Measurements from ENCODE around the gene TRDN. TPM values are rescaled to one million over a fixed set of nuclear protein-coding genes. Genes with fewer than 3 reads are reported as not detected.
A peak's percentile ranks its signal among the peaks of the same experiment; 100 is the strongest.
"Not testable (repeated sequence)": the region's sequence is repeated elsewhere in the genome, so short reads cannot be mapped to it uniquely, and the experiment has no call there.

Gene TRDN
- total RNA-seq, 1 experiment from 2014 or later, result not detected

GRCh38 chr6:123526128-123526527, 110.6 kb downstream of the TRDN start:
- no peak for DNase-seq (ENCODE audit: low spot score)

DNA sequence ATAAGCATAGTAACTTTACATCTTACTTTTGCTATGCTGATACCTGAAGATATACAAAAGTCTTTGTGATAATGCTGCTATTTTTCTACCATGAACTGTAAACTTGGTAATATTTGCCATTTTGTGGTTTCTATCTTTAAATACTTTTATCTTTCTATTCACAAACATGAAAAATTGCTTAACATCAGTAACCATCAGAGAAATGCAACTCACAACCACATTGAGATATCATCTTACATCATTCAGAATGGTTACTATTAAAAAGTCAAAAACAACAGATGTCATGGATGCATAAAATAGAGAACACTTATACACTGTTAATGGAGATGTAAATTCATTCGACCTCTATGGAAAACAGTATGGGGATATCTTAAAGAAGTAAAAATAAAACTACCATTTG, 112.0 kb downstream of the TRDN start:
- in situ Hi-C loops (cut with HindIII; ENCODE audit: low sequenced_read_pairs), result no loop called here
- DNase-seq (ENCODE audit: low spot score), result no peak

More at GRCh38 chr6:123526128-123526527, 110.6 kb downstream of the TRDN start:
- in situ Hi-C loops (cut with HindIII; ENCODE audit: low sequenced_read_pairs), result no loop called here

- in situ Hi-C loops (cut with HindIII; ENCODE audit: low sequenced_read_pairs), result no loop called here
Observed at GRCh38 chr6:123520217-123520616, 116.5 kb downstream of the TRDN start.

DNA sequence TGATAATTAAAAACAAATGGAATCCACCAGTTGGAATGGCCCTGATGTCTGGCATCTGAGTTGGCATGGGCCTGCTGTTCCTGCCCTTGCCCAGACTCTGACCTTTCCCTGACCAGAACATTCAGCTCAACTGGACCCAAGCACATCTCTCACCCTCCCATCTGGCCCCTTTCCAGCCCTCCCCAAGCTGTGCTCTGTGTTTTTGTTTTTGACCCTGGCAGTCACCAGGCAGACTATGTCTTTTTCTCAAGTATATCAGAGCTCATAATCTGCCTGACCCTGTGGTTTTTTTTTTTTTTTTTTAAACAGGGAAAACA, 117.6 kb downstream of the TRDN start:
- DNase-seq (ENCODE audit: low spot score), result peak; percentile 34
- in situ Hi-C loops (cut with HindIII; ENCODE audit: low sequenced_read_pairs), result no loop called here

More at GRCh38 chr6:123520217-123520616, 116.5 kb downstream of the TRDN start:
- DNase-seq (ENCODE audit: low spot score), result no peak

DNA sequence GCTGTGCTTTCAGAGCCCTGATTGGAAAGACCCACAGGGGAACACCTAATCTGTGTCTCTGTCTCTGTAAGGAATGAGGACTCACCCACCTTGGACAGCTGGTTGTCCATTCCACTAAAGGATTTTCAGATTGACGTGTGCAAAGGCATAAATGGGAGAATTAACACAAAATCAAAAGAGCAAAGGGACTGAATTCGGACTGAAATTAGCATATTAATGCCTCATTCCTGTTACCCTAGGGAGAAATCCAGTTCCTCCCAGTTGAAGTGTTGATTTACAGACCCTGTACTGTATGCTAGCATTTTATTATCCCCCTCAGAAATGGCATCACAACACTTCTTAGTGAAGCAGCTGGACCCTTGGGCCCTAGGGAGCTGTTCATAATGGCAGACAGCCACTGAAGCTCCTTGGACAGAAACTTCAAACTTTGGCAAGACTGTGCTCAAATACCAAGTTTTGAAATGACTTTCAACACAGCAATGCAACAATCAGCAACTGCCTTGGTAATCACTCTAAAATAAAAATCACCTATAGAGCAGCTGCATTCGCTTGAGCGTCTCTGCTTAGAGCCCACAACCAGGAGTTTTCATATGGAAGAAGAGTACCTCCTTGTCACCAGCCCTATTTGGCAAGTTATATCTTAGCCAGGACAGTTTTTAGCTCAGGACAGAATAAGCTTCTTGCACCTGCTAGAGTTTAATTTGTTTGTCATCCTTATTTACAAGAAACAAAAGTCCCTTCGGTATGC, 118.1 kb downstream of the TRDN start:
- no peak for DNase-seq (ENCODE audit: low spot score)
- in situ Hi-C loops (cut with HindIII; ENCODE audit: low sequenced_read_pairs), result no loop called here

DNA sequence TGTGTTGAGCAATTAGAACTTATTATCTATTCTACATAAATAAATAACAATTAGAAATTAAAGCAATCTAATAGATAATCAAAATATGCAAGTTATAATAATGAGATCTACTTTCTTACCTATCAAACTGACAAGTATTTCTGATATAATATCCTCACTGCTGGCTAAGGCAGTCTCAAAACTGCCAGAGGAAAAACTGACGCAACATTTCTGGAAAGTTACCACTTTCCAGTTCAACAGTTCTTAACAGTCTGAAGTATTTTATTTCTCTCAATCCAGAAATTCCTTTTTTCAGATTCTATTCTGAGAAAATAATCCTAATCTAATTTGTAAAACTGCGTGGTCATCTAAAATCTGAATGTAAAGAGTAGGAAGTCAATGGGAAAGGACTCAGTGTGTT, 121.0 kb downstream of the TRDN start:
- in situ Hi-C loops (cut with HindIII; ENCODE audit: low sequenced_read_pairs), result no loop called here
- DNase-seq (ENCODE audit: low spot score), result no peak

- DNase-seq (ENCODE audit: low spot score), result no peak
Observed at GRCh38 chr6:123509112-123509511, 127.6 kb downstream of the TRDN start.

DNA sequence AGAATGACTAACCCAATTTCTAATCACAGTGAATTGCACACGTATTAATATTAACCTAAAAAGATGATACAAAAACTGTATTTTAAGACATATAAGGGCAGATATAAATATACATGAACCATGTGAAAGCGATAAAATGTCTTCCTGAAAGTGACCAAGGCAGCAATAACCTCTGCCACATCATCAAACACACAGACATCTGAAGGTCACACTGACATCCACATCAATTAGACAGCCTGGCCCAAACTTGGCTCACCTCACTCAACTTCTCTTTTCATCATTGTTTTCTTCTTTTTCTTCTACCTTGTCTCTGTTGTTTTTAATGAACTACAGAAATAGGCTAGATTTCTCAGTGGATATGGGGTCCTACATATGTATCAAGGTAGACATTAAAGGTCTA, 128.5 kb downstream of the TRDN start:
- in situ Hi-C loops (cut with HindIII; ENCODE audit: low sequenced_read_pairs), result no loop called here
- DNase-seq (ENCODE audit: low spot score), result no peak

More at GRCh38 chr6:123509112-123509511, 127.6 kb downstream of the TRDN start:
- in situ Hi-C loops (cut with HindIII; ENCODE audit: low sequenced_read_pairs), result no loop called here

GRCh38 chr6:123507582-123507981, 129.2 kb downstream of the TRDN start:
- in situ Hi-C loops (cut with HindIII; ENCODE audit: low sequenced_read_pairs), result no loop called here
- no peak for DNase-seq (ENCODE audit: low spot score)

- in situ Hi-C loops (cut with HindIII; ENCODE audit: low sequenced_read_pairs), result no loop called here
- DNase-seq (ENCODE audit: low spot score), result no peak
Observed at GRCh38 chr6:123503619-123504018, 133.1 kb downstream of the TRDN start.

GRCh38 chr6:123497025-123497424, 139.7 kb downstream of the TRDN start:
- in situ Hi-C loops (cut with HindIII; ENCODE audit: low sequenced_read_pairs), result no loop called here
- DNase-seq (ENCODE audit: low spot score), result no peak

DNA sequence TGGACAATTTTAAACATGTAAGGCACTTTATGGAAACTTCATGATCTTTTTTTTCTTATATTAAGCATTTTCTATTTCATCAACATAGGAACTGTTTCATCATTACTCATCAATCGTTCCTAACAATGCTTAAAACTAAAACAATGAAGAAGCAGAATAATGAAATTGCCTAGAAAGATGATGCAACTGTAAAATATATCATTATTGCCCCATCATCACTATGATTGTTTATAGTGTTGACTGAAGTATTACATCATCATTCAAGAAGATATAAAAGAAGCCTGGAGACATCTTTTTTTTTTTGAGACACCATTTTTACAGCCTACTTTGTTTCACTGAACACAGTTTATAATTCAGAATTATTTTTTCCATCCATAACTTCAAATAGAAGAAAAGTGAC, 147.2 kb downstream of the TRDN start:
- in situ Hi-C loops (cut with HindIII; ENCODE audit: low sequenced_read_pairs), result no loop called here
- DNase-seq (ENCODE audit: low spot score), result no peak

GRCh38 chr6:123480986-123481385, 155.8 kb downstream of the TRDN start:
- in situ Hi-C loops (cut with HindIII; ENCODE audit: low sequenced_read_pairs), result no loop called here
- DNase-seq (ENCODE audit: low spot score), result no peak

DNA sequence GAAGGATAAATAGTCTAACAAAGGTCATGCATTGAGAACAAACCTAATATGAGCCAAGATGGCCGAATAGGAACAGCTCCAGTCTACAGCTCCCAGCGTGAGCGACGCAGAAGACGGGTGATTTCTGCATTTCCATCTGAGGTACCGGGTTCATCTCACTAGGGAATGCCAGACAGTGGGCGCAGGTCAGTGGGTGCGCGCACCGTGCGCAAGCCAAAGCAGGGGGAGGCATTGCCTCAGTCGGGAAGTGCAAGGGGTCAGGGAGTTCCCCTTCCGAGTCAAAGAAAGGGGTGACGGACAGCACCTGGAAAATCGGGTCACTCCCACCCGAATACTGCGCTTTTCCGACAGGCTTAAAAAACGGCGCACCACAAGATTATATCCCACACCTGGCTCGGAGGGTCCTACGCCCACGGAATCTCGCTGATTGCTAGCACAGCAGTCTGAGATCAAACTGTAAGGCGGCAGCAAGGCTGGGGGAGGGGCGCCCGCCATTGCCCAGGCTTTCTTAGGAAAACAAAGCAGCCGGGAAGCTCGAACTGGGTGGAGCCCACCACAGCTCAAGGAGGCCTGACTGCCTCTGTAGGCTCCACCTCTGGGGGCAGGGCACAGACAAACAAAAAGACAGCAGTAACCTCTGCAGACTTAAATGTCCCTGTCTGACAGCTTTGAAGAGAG, 164.6 kb downstream of the TRDN start:
- in situ Hi-C loops (cut with HindIII; ENCODE audit: low sequenced_read_pairs); DNase-seq (ENCODE audit: low spot score): not testable (repeated sequence)

GRCh38 chr6:123467392-123467791, 169.4 kb downstream of the TRDN start:
- DNase-seq (ENCODE audit: low spot score), result no peak
- in situ Hi-C loops (cut with HindIII; ENCODE audit: low sequenced_read_pairs), result no loop called here

DNA sequence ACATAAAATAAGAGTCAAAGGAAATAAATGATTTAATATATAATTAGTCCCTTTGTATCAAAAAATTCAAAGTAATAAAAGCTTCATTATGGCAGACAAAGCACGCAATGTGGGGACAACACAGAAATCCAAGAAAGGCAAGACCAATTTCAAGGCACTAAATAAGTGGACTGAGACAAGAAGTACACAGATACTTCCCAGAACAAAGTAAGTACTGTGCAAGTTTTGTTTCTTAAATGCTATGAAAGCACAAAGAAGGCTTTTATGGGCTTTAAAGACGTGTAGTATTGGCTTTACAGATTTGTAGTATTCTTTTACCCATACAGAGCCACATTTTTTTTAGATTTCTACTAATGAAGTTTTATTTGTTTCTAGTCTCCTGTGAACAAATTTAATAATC, 174.6 kb downstream of the TRDN start:
- in situ Hi-C loops (cut with HindIII; ENCODE audit: low sequenced_read_pairs), result no loop called here

DNA sequence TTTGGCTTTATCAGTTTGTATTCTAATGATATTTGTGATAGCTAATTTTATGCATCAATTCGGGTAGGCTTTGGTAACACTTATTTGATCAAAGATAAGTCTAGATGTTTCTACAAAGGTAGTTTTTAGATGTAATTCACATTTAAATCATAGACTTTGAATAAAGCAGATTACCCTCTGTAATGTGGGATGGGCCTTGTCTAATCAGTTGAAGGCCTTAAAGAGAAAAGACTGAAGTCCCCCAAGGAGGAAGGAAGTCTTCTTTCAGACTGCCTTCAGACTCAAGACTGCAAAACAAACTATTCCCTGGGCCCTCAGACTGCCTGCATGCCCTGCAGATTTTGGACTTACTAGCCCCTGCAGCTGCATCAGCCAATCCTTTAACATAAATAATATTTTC, 178.5 kb downstream of the TRDN start:
- in situ Hi-C loops (cut with HindIII; ENCODE audit: low sequenced_read_pairs), result no loop called here
- DNase-seq (ENCODE audit: low spot score), result no peak

More for the DNA sequence above, 174.6 kb downstream of the TRDN start:
- no peak for DNase-seq (ENCODE audit: low spot score)

GRCh38 chr6:123456836-123457235, 179.9 kb downstream of the TRDN start:
- in situ Hi-C loops (cut with HindIII; ENCODE audit: low sequenced_read_pairs), result no loop called here
- no peak for DNase-seq (ENCODE audit: low spot score)

GRCh38 chr6:123454448-123454847, 182.3 kb downstream of the TRDN start:
- DNase-seq (ENCODE audit: low spot score), result no peak

DNA sequence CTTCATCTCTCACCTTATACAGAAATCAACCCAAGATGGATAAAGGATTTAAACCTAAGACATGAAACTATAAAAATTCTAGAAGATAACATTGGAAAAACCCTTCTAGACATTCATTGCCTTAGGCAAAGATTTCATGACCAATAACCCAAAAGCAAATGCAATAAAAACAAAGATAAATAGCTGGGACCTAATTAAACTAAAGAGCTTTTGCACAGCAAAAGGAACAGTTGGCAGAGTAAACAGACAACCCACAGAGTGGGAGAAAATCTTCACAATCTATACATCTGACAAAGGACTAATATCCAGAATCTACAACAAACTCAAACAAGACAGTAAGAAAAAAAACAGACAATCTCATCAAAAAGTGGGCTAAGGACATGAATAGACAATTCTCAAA, 183.7 kb downstream of the TRDN start:
- in situ Hi-C loops (cut with HindIII; ENCODE audit: low sequenced_read_pairs); DNase-seq (ENCODE audit: low spot score): not testable (repeated sequence)

More at GRCh38 chr6:123454448-123454847, 182.3 kb downstream of the TRDN start:
- in situ Hi-C loops (cut with HindIII; ENCODE audit: low sequenced_read_pairs), result no loop called here
